ENCODE results near the gene PTAFR. TPM values are rescaled to one million over a fixed set of nuclear protein-coding genes. Genes with fewer than 3 reads are reported as not detected.

The PTAFR gene, protein sequence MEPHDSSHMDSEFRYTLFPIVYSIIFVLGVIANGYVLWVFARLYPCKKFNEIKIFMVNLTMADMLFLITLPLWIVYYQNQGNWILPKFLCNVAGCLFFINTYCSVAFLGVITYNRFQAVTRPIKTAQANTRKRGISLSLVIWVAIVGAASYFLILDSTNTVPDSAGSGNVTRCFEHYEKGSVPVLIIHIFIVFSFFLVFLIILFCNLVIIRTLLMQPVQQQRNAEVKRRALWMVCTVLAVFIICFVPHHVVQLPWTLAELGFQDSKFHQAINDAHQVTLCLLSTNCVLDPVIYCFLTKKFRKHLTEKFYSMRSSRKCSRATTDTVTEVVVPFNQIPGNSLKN
- total RNA-seq (2022; extraction: Qiagen RNA extraction; ENCODE audit: low read depth) = 0.13 to 0.36 TPM (median 0.20 TPM) in 5 replicates

DNA sequence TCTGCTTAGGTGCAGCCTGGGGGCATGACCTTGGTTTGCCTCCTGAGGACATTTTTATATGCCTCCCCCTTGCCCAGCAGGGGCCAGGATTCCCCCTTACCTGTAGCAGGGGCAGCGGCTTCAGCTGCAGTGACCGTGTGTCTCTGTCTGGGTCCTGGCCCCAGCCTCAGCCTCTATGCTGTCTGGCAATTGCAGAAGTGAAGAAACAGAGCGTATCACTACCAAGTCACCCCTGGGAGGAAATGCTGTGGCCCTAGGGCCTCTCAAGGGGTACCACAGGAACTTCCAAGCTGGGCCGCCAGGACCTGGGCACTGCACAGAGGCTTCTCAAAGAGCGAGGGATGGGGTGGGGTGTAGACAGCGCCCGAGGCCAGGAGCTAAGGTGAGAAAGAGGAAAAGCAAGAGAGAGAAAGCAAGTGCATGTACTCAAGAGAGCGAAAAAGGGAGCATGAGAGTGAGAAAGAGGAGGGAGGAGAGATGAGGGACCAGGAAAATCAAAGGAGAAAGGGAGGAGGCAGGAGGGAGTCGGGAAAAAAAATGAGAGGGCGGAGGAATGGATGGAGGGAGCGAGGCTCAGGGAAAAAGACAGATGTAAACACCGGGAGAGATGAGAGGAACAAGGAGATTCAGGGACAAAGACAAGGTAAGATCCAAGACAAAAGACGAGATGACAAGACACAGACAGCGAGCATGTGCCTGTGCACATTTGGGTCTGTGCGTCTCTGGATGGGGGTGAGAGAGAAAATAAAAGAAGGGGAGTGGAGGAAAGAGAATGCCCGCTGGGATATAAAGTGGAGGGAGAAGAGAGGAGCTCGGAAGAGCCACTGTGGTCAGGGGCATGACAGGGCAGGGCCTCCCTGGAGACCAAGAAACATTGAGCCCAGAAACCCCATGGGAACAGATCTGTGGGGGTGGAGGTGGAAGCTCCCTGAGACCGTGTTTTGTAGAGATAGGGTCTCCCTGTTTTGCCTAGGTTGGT, at the start of gene PTAFR:
Gene PTAFR (minus strand): TSS at position 199 of the 979 bp plus-strand sequence. CDS start 25,669 bp downstream, outside the sequence.

Other genes starting within 250 kb of the PTAFR start
- gene SMPDL3B, start 241.7 kb downstream of the PTAFR start, total RNA-seq (2022; extraction: Qiagen RNA extraction; ENCODE audit: low read depth) = 1.1 to 1.5 TPM (median 1.2 TPM) in 5 replicates
- 3.2 to 6.0 TPM (median 5.4 TPM) in 5 replicates for gene XKR8, start 216.7 kb downstream of the PTAFR start, total RNA-seq (2022; extraction: Qiagen RNA extraction; ENCODE audit: low read depth)
- gene EYA3, start 88.1 kb downstream of the PTAFR start, total RNA-seq (2022; extraction: Qiagen RNA extraction; ENCODE audit: low read depth) = 5.2 to 7.0 TPM (median 6.2 TPM) in 5 replicates
- gene DNAJC8, start 56.3 kb upstream of the PTAFR start, total RNA-seq (2022; extraction: Qiagen RNA extraction; ENCODE audit: low read depth) = 70.6 to 86.4 TPM (median 78.1 TPM) in 5 replicates
- 149 to 183 TPM (median 163 TPM) in 5 replicates for gene ATP5IF1, start 59.4 kb upstream of the PTAFR start, total RNA-seq (2022; extraction: Qiagen RNA extraction; ENCODE audit: low read depth)
- gene SESN2, start 82.8 kb upstream of the PTAFR start, total RNA-seq (2022; extraction: Qiagen RNA extraction; ENCODE audit: low read depth) = 5.7 to 9.8 TPM (median 7.5 TPM) in 5 replicates
- gene MED18, start 152.3 kb upstream of the PTAFR start, total RNA-seq (2022; extraction: Qiagen RNA extraction; ENCODE audit: low read depth) = 16.6 to 18.9 TPM (median 18.6 TPM) in 5 replicates
- 16.9 to 23.2 TPM (median 22.3 TPM) in 5 replicates for gene PHACTR4, start 193.1 kb upstream of the PTAFR start, total RNA-seq (2022; extraction: Qiagen RNA extraction; ENCODE audit: low read depth)

All from A549 treated with ZK216348 at 1 μM for 4 hours (cell line).